H1 (cell line): ENCODE data around the gene RASAL2. TPM values are rescaled to one million over a fixed set of nuclear protein-coding genes. Genes with fewer than 3 reads are reported as not detected.

ENCODE experiments used
- CTCF ChIA-PET: fragments of 300-600 bp; sonication (Branson Sonifier 250); formaldehyde crosslinking; loops from one replicate; lab custom pipeline; 2021; ENCODE audit not compliant: partially characterized antibody; lab: Charles Lee
- POLR2A ChIA-PET: fragments of 300-600 bp; sonication (Branson Sonifier 250); formaldehyde crosslinking; loops from one replicate; lab custom pipeline; 2021; ENCODE audit warnings: inconsistent platforms; ENCODE audit not compliant: partially characterized antibody; lab: Charles Lee
- DNase-seq, 2 experiments: peaks; one replicate each; pipeline versions ENCODE4 v3.0.0 to v3.0.0-alpha.2; 2010 to 2022; ENCODE audit warnings: low spot score in 2 of 2, low read depth in 1 of 2, mixed read lengths in 1 of 2
- FAIRE-seq: peaks from 2 replicates; lab custom pipeline; 2011; peaks lifted over from hg19 to GRCh38; lab: Jason Lieb, UNC
- H2AFZ ChIP-seq: 2 replicates; pipeline ENCODE4 v1.8.1; 2012; ENCODE audit warnings: low read length, inconsistent platforms
- H2AK5ac ChIP-seq: 2 replicates; pipeline ENCODE4 v1.6.1; 2013; ENCODE audit warnings: low read depth, low read length
- H2BK120ac ChIP-seq: replicated peaks from 2 replicates; pipeline ENCODE3; 2013; ENCODE audit warnings: low read depth, low read length, inconsistent platforms
- H2BK12ac ChIP-seq: 2 replicates; pipeline ENCODE4 v1.6.1; 2013; ENCODE audit warnings: low read depth, low read length
- H2BK15ac ChIP-seq: 2 replicates; pipeline ENCODE4 v1.6.1; 2013; ENCODE audit warnings: low read length
- H2BK20ac ChIP-seq: 2 replicates; pipeline ENCODE4 v1.6.1; 2013; ENCODE audit warnings: low read length
- H2BK5ac ChIP-seq: 2 replicates; pipeline ENCODE4 v1.6.1; 2013; ENCODE audit warnings: low read depth, low read length
- H3K14ac ChIP-seq: 2 replicates; pipeline ENCODE4 v1.6.1; 2013; ENCODE audit warnings: inconsistent platforms; ENCODE audit not compliant: insufficient read length
- H3K18ac ChIP-seq: 2 replicates; pipeline ENCODE4 v1.6.1; 2013; ENCODE audit warnings: low read length; ENCODE audit errors: extremely low read depth
- H3K23ac ChIP-seq: 2 replicates; pipeline ENCODE4 v1.6.1; 2013; ENCODE audit warnings: inconsistent platforms; ENCODE audit not compliant: insufficient read length
- H3K23me2 ChIP-seq: 2 replicates; pipeline ENCODE4 v1.6.1; 2013; ENCODE audit warnings: low read depth, low read length
- H3K27ac ChIP-seq: 2 replicates; pipeline ENCODE4 v1.6.1; 2011; ENCODE audit warnings: low read depth, low read length, inconsistent platforms
- H3K27me3 ChIP-seq, 4 experiments: replicated peaks in 1 of 4; 1 replicate in 1 of 4; 2 replicates in 3 of 4; pipeline versions ENCODE4 v1.6.1 to v1.8.1; 2011 to 2013; ENCODE audit warnings: low read length in 3 of 4, mild to moderate bottlenecking in 3 of 4, inconsistent platforms in 2 of 4, mixed read lengths in 2 of 4, moderate library complexity in 1 of 4; ENCODE audit not compliant: control insufficient read depth in 3 of 4, insufficient read depth in 3 of 4; ENCODE audit errors: extremely low read depth in 1 of 4
- H3K36me3 ChIP-seq, 4 experiments: 2 replicates each; pipeline versions ENCODE4 v1.6.1 to v1.8.1; 2011 to 2013; ENCODE audit warnings: mild to moderate bottlenecking in 4 of 4, low read length in 3 of 4, moderate library complexity in 2 of 4, control low read depth in 1 of 4, inconsistent platforms in 1 of 4; ENCODE audit not compliant: insufficient read depth in 4 of 4, control insufficient read depth in 2 of 4
- H3K4ac ChIP-seq: replicated peaks from 2 replicates; pipeline ENCODE3; 2013; ENCODE audit warnings: low read length, low read depth, mixed read lengths, inconsistent platforms; ENCODE audit not compliant: insufficient read length
- H3K4me1 ChIP-seq, 4 experiments: replicated peaks in 1 of 4; 1 replicate in 1 of 4; 2 replicates in 3 of 4; pipeline versions ENCODE4 v1.6.1 to v1.8.1; 2011 to 2013; ENCODE audit warnings: low read length in 3 of 4, inconsistent platforms in 2 of 4, mixed read lengths in 1 of 4; ENCODE audit not compliant: insufficient read depth in 4 of 4, control insufficient read depth in 3 of 4
- H3K4me2 ChIP-seq, 2 experiments: 2 replicates each; pipeline versions ENCODE4 v1.6.1 to v1.8.1; 2011 to 2013; ENCODE audit warnings: low read depth in 2 of 2, low read length in 2 of 2, control low read depth in 1 of 2, inconsistent platforms in 1 of 2, mild to moderate bottlenecking in 1 of 2; ENCODE audit not compliant: insufficient read depth in 1 of 2
- H3K4me3 ChIP-seq, 4 experiments: fragments of 200-600, 300-600 bp in 1 of 4; sonication (generic), shearing (Covaris generic), sonication (Bioruptor Twin) in 1 of 4; 2 replicates each; pipeline versions ENCODE4 v1.5.1 to v1.8.1; 2011 to 2016; ENCODE audit warnings: low read length in 4 of 4, low read depth in 3 of 4, control low read depth in 2 of 4, inconsistent platforms in 2 of 4, mild to moderate bottlenecking in 2 of 4, mixed read lengths in 1 of 4, moderate library complexity in 1 of 4; ENCODE audit not compliant: insufficient read depth in 2 of 4; ENCODE audit errors: extremely low read depth in 1 of 4
- H3K56ac ChIP-seq: replicated peaks from 2 replicates; pipeline ENCODE3; 2013; ENCODE audit warnings: low read depth, mild to moderate bottlenecking, mixed read lengths, low read length, inconsistent platforms; ENCODE audit not compliant: insufficient read length
- H3K79me1 ChIP-seq: 2 replicates; pipeline ENCODE4 v1.6.1; 2013; ENCODE audit warnings: low read depth, low read length, control low read depth
- H3K79me2 ChIP-seq, 2 experiments: 2 replicates each; pipeline versions ENCODE4 v1.6.1 to v1.8.1; 2012 to 2013; ENCODE audit warnings: low read length in 2 of 2, mild to moderate bottlenecking in 2 of 2, inconsistent platforms in 1 of 2; ENCODE audit not compliant: insufficient read depth in 2 of 2, control insufficient read depth in 1 of 2
- H3K9ac ChIP-seq, 4 experiments: replicated peaks in 1 of 4; 1 replicate in 1 of 4; 2 replicates in 3 of 4; pipeline versions ENCODE4 v1.6.1 to v1.8.1; 2011 to 2013; ENCODE audit warnings: low read depth in 3 of 4, low read length in 3 of 4, control low read depth in 2 of 4, mild to moderate bottlenecking in 2 of 4, moderate library complexity in 2 of 4, inconsistent platforms in 1 of 4; ENCODE audit errors: extremely low read depth in 1 of 4
- H3K9me3 ChIP-seq, 2 experiments: 2 replicates each; pipeline versions ENCODE4 v1.6.1 to v1.8.1; 2012 to 2013; ENCODE audit warnings: mild to moderate bottlenecking in 2 of 2, moderate library complexity in 2 of 2, control low read depth in 1 of 2, inconsistent platforms in 1 of 2, low read depth in 1 of 2, low read length in 1 of 2, mixed read lengths in 1 of 2; ENCODE audit not compliant: insufficient read depth in 2 of 2
- H4K20me1 ChIP-seq, 2 experiments: replicated peaks in 1 of 2; 2 replicates each; pipeline versions ENCODE3 to v1.8.1; 2011 to 2013; ENCODE audit warnings: inconsistent platforms in 2 of 2, low read length in 2 of 2, mild to moderate bottlenecking in 1 of 2; ENCODE audit not compliant: insufficient read depth in 2 of 2, control insufficient read depth in 1 of 2
- H4K5ac ChIP-seq: 2 replicates; pipeline ENCODE4 v1.6.1; 2013; ENCODE audit warnings: low read length, low read depth, mixed read lengths, inconsistent platforms; ENCODE audit not compliant: insufficient read length
- H4K8ac ChIP-seq: 2 replicates; pipeline ENCODE4 v1.8.0; 2013; ENCODE audit warnings: mild to moderate bottlenecking, moderate library complexity, low read length, inconsistent platforms; ENCODE audit not compliant: insufficient read depth; ENCODE audit errors: extremely low read depth
- H4K91ac ChIP-seq: replicated peaks from 2 replicates; pipeline ENCODE3; 2013; ENCODE audit warnings: low read length, mixed read lengths, inconsistent platforms; ENCODE audit not compliant: insufficient read length
- CBX8 ChIP-seq: fragments of 300-800, 300-1000 bp; sonication (generic); IDR thresholded peaks from 2 replicates; pipeline ENCODE4 v1.7.1; 2016; ENCODE audit warnings: low read depth, low read length, borderline replicate concordance
- EGR1 ChIP-seq: IDR thresholded peaks from 2 replicates; pipeline ENCODE4 v1.6.1; 2011; ENCODE audit warnings: low read depth, low read length, borderline replicate concordance
- EZH2 ChIP-seq: fragments of 200-600 bp; sonication (generic); IDR thresholded peaks from 2 replicates; pipeline ENCODE4 v1.7.1; 2012; ENCODE audit warnings: low read depth, mild to moderate bottlenecking, moderate library complexity, low read length, inconsistent platforms; ENCODE audit not compliant: severe bottlenecking
- FOSL1 ChIP-seq: IDR thresholded peaks from 2 replicates; pipeline ENCODE4 v1.6.1; 2011; ENCODE audit warnings: mild to moderate bottlenecking, low read depth, low read length, moderate library complexity; ENCODE audit not compliant: insufficient read depth
- GTF2F1 ChIP-seq: IDR thresholded peaks from 2 replicates; pipeline ENCODE4 v1.6.1; 2012; ENCODE audit warnings: low read depth, low read length, improper control_type of control experiment, borderline replicate concordance
- JUN ChIP-seq: IDR thresholded peaks from 2 replicates; pipeline ENCODE4 v1.6.1; 2011; ENCODE audit warnings: low read depth, mild to moderate bottlenecking, improper control_type of control experiment, low read length
- KDM1A ChIP-seq: fragments of 200-600, 300-600 bp; sonication (generic); IDR thresholded peaks from 2 replicates; pipeline ENCODE4 v1.7.1; 2016; ENCODE audit warnings: mild to moderate bottlenecking, low read length, borderline replicate concordance
- POLR2A ChIP-seq, 2 experiments: IDR thresholded peaks; 1 replicate in 1 of 2; 2 replicates in 1 of 2; pipeline ENCODE4 v1.6.1; 2011; ENCODE audit warnings: low read depth in 2 of 2, low read length in 2 of 2, mild to moderate bottlenecking in 2 of 2; ENCODE audit errors: control extremely low read depth in 1 of 2
- RNF2 ChIP-seq: fragments of 200-900, 300-1000 bp; sonication (generic); IDR thresholded peaks from 2 replicates; pipeline ENCODE4 v1.7.1; 2016; ENCODE audit warnings: borderline replicate concordance, low read depth, mild to moderate bottlenecking, antibody characterized with exemption, low read length; ENCODE audit not compliant: poor library complexity, severe bottlenecking; ENCODE audit errors: missing control alignments
- SIRT6 ChIP-seq: IDR thresholded peaks from one replicate; pipeline ENCODE4 v1.7.1; 2012; ENCODE audit warnings: low read length, inconsistent platforms
- TBP ChIP-seq: IDR thresholded peaks from 2 replicates; pipeline ENCODE4 v1.6.1; 2011; ENCODE audit warnings: low read depth, low read length, improper control_type of control experiment
- TEAD4 ChIP-seq: IDR thresholded peaks from 2 replicates; pipeline ENCODE4 v1.6.1; 2012; ENCODE audit warnings: low read depth, low read length, inconsistent platforms, mixed read lengths
- ZNF274 ChIP-seq: IDR thresholded peaks from 2 replicates; pipeline ENCODE4 v1.7.0; 2012; ENCODE audit warnings: low read length, borderline replicate concordance; ENCODE audit errors: extremely low read depth
- WGBS, 2 experiments: shearing (Covaris generic) in 1 of 2; methylation state at CpG; one replicate each; pipeline versions ENCODE4 v1.1.6 to v1.1.7; 2013 to 2015; ENCODE audit warnings: low lambda C conversion rate in 2 of 2, mixed read lengths in 2 of 2, inconsistent platforms in 1 of 2, low coverage in 1 of 2, missing lambda C conversion rate in 1 of 2; ENCODE audit not compliant: insufficient replicate concordance in 2 of 2, insufficient coverage in 1 of 2, insufficient read length in 1 of 2; ENCODE audit errors: extremely low coverage in 1 of 2, missing lambda C conversion rate in 1 of 2; 5-methylcytosine and 5-hydroxymethylcytosine counted together
- polyA plus RNA-seq, 7 experiments: library from polyadenylated mRNA; depleted of rRNA in 3 of 7; stranded (reverse) in 5 of 7; unstranded in 2 of 7; fragments of >200 nt in 5 of 7; fragments of 200-250 nt in 2 of 7; gene quantifications; 1 replicate in 5 of 7; 2 replicates in 1 of 7; 4 replicates in 1 of 7; pipeline versions ENCODE4 v1.2.1 to v1.2.3, GENCODE V29; 2011 to 2013; ENCODE audit warnings: missing spikeins in 2 of 7, mixed read lengths in 2 of 7
- total RNA-seq: library from RNA; stranded (reverse); fragmentation: NEBNext Ultra II Directional; extraction: Animal tissue kit (Norgen Biotek cat#: 25700); gene quantifications from 2 replicates; pipeline ENCODE4 v1.2.1, GENCODE V29; 2021

Gene RASAL2
- total and polyA plus RNA-seq, 2 of the 8 experiments (the other 6 are each of a cell fraction or from before 2014, with no cell fraction given), result 15.9 to 32.5 TPM

DNA sequence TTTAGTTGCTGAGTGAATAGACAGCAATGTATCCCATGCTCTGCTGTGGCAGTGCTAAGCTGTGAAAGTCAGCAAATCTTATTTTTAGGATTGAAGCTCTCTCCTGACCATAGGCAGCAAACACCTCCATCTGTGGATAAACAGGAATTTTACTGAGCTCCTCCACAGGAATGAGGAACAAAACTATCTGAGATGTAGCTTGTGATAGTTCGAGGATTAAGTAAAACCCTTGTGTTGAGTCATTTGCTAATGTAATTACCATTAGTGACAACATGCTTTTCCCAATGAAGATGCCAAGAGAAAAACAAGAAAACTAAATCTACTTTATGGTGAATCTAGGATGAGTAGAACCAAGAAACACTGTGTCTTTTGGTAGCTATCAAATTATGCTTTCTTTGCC, 280.1 kb downstream of the RASAL2 start:
- FAIRE-seq (peak; percentile 62), DNase-seq (no peak)
- no peak overlapping the region for H2BK120ac ChIP-seq
- H2BK5ac ChIP-seq, result no peak overlapping the region
- 79% methylated on average over 1 of the region's 1 CpG; no CpG with 5 or more reads in 1 of the 2 experiments for WGBS, 2 experiments
- H2AFZ ChIP-seq, result no peak overlapping the region
- no peak for TF ChIP-seq GTF2F1
- no peak for TF ChIP-seq POLR2A (IDR thresholded peaks at IDR 0.05; ENCODE audit: control extremely low read depth in 1 of 2, low read depth in 2 of 2, low read length in 2 of 2)
- TF ChIP-seq ZNF274, result no peak
- TF ChIP-seq CBX8, result no peak
- no peak for TF ChIP-seq TEAD4
- no peak for TF ChIP-seq EZH2
- no peak for TF ChIP-seq FOSL1
- TF ChIP-seq SIRT6, result no peak
- TF ChIP-seq JUN, result no peak
- no peak for TF ChIP-seq EGR1
- TF ChIP-seq RNF2, result no peak
- no peak for TF ChIP-seq KDM1A
- TF ChIP-seq TBP, result no peak
- H3K4ac ChIP-seq, result no peak overlapping the region
- no peaks in the 10 kb centered on the region for H3K36me3 ChIP-seq
- H3K79me1 ChIP-seq, result no peaks in the 10 kb centered on the region
- no peak overlapping the region for H3K9ac ChIP-seq
- H3K18ac ChIP-seq, result no peak overlapping the region
- ChIA-PET CTCF (interaction anchor here (0.7 to 3.5 kb wide), 10 partner anchors 9 to 127 kb away, joined by 3 to 16 read pairs (median 4); no protein-coding TSS in a partner anchor), POLR2A (interaction anchor here (0.8 kb wide), 1 partner anchor 19 kb away, joined by 3 read pairs; no protein-coding TSS in a partner anchor)
- H3K79me2 ChIP-seq, result peaks cover 0 to 4% of the 10 kb centered on the region in 2 experiments; a peak in 1 of 4 replicates
- no peaks in the 10 kb centered on the region for H3K9me3 ChIP-seq
- no peak overlapping the region for H3K4me2 ChIP-seq
- no peak overlapping the region for H3K23ac ChIP-seq
- no peak overlapping the region for H3K56ac ChIP-seq
- no peak overlapping the region for H3K27ac ChIP-seq
- no peak overlapping the region for H2BK12ac ChIP-seq
- H3K4me3 ChIP-seq, result no peak overlapping the region
- H3K23me2 ChIP-seq, result no peaks in the 10 kb centered on the region
- peaks cover 0 to 7% (median 6%) of the 10 kb centered on the region in 4 experiments; a peak in 3 of 7 replicates for H3K4me1 ChIP-seq
- H2BK15ac ChIP-seq, result no peak overlapping the region
- H4K20me1 ChIP-seq, result no peaks in the 10 kb centered on the region
- no peak overlapping the region for H4K8ac ChIP-seq
- no peak overlapping the region for H2AK5ac ChIP-seq
- no peak overlapping the region for H3K14ac ChIP-seq
- no peak overlapping the region for H2BK20ac ChIP-seq
- no peak overlapping the region for H4K91ac ChIP-seq
- H4K5ac ChIP-seq, result no peak overlapping the region
- H3K27me3 ChIP-seq, result no peaks in the 10 kb centered on the region
